Effector memory CD8-positive, alpha-beta T cell (primary cell): ENCODE results near the gene RAB15.

Experiments used
- ATAC-seq: fragments of 150-1000 bp; cut with Tn5 transposase; replicated peaks from 2 replicates; pipeline ENCODE4 v1.10.0; 2021; ENCODE audit warnings: mild to moderate bottlenecking, moderate library complexity
- DNase-seq, 3 experiments: peaks; one replicate each; pipeline ENCODE4 v3.0.0; 2021
- H3K27ac Mint-ChIP-seq, 2 donors: one replicate each; pipeline ENCODE4 v1.8.0; 2022; ENCODE audit warnings: mild to moderate bottlenecking in 2 of 2, mixed read lengths in 2 of 2, moderate library complexity in 2 of 2
- H3K27me3 Mint-ChIP-seq, 2 donors: one replicate each; pipeline ENCODE4 v1.8.0; 2022; ENCODE audit warnings: mixed read lengths in 2 of 2
- H3K36me3 Mint-ChIP-seq: one replicate; pipeline ENCODE4 v1.8.0; 2022; ENCODE audit warnings: mild to moderate bottlenecking, moderate library complexity, mixed read lengths; ENCODE audit not compliant: insufficient read depth
- H3K4me1 Mint-ChIP-seq, 2 donors: one replicate each; pipeline ENCODE4 v1.8.0; 2022; ENCODE audit warnings: low read depth in 2 of 2, mixed read lengths in 2 of 2
- H3K4me3 Mint-ChIP-seq, 2 donors: one replicate each; pipeline ENCODE4 v1.8.0; 2022; ENCODE audit warnings: mild to moderate bottlenecking in 2 of 2, mixed read lengths in 2 of 2, moderate library complexity in 2 of 2
- H3K9me3 Mint-ChIP-seq, 2 donors: one replicate each; pipeline ENCODE4 v1.8.0; 2022; ENCODE audit warnings: mixed read lengths in 2 of 2

RAB15 gene

DNA sequence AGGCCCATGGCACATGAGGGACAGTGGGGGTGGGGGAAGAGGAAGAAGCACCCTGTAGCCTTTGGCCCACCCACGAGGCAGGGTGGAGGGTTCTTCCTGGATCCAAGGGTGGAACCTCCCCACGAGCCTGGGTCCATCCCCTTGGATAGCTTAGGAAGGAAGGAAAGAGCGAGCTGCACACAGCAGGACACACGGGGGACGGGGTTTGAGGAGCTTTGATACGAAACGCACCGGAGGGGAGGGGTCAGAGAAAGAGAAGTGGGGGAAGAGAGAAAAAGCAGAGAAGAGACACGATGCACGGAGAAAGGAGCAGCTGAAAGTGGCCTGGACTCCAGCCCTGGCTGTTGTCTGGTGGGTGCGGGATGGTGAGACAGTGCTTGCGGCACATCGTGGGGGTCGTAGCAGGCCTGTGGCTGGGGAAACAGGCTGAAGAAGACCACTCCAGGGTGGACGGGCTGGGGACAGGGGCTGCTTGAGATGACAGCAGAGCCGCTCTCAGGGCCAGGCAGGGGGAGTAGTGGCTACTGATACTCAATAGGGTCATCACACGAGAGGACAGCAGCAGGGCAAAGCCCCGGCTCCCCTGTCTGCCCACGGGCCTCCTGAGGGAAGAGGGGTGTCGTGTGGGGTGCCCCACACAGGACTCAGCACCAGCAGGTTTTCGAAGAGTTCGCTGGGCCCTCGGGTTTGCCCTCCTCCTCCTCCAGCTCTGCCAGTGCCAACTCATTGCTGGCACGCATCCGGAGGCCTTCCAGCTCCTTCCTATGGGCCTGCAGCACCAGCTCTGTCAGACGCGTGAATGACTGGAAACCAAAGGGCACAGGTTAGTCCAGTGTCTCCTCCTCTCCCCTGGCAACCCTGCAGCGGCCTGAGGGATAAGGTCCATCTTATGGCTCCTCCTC, 24.2 kb downstream of the RAB15 start:
- Mint-ChIP-seq H3K4me1 (peaks cover 0 to 17% of the 10 kb centered on the region in 2 donors), H3K9me3 (no peaks in the 10 kb centered on the region), H3K36me3 (peaks cover 3% of the 10 kb centered on the region), H3K27ac (peak overlapping the region in 1 of 2 donors; percentile 37), H3K4me3 (no peak overlapping the region), H3K27me3 (no peaks in the 10 kb centered on the region)
- no peak for ATAC-seq
- DNase-seq = no peak

GRCh38 chr14:64946310-64947045, 25.7 kb downstream of the RAB15 start:
- Mint-ChIP-seq H3K27me3 (no peaks in the 10 kb centered on the region), H3K4me1 (peaks cover 0 to 14% of the 10 kb centered on the region in 2 donors), H3K4me3 (no peak overlapping the region), H3K36me3 (peaks cover 5% of the 10 kb centered on the region), H3K9me3 (no peaks in the 10 kb centered on the region), H3K27ac (no peak overlapping the region)
- DNase-seq (no peak), ATAC-seq (no peak)

- DNase-seq = no peak
- Mint-ChIP-seq H3K4me3 (no peak overlapping the region), H3K9me3 (no peaks in the 10 kb centered on the region), H3K27me3 (no peaks in the 10 kb centered on the region), H3K36me3 (peaks cover 7% of the 10 kb centered on the region), H3K27ac (no peak overlapping the region), H3K4me1 (peaks cover 4 to 14% of the 10 kb centered on the region in 2 donors)
- no peak for ATAC-seq
Measured at GRCh38 chr14:64945431-64946178, 26.5 kb downstream of the RAB15 start.

DNA sequence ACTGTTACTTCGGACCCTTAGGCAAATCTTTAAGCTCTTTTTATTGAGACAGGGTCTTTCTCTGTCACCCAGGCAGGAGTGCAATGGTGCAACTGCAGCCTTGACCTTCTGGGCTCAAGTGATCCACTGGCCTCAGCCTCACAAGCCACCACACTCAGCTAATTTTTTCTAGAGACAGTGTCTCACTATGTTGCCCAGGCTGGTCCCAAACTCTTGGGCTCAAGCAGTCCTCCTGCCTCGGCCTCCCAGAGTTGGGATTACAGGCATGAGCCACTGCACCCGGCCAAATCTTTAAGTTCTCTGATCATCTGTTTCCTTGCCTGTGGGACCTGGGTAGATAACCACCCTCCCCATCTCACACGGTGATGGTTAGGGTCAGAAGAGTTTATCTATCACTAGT, 27.3 kb downstream of the RAB15 start:
- peak overlapping the region in 1 of 2 donors; percentile 23 for H3K27ac Mint-ChIP-seq
- DNase-seq = no peak
- peaks cover 10% of the 10 kb centered on the region for H3K36me3 Mint-ChIP-seq
- no peaks in the 10 kb centered on the region for H3K27me3 Mint-ChIP-seq
- peaks cover 9 to 17% of the 10 kb centered on the region in 2 donors for H3K4me1 Mint-ChIP-seq
- H3K4me3 Mint-ChIP-seq = no peak overlapping the region
- no peak for ATAC-seq
- H3K9me3 Mint-ChIP-seq = no peaks in the 10 kb centered on the region

DNA sequence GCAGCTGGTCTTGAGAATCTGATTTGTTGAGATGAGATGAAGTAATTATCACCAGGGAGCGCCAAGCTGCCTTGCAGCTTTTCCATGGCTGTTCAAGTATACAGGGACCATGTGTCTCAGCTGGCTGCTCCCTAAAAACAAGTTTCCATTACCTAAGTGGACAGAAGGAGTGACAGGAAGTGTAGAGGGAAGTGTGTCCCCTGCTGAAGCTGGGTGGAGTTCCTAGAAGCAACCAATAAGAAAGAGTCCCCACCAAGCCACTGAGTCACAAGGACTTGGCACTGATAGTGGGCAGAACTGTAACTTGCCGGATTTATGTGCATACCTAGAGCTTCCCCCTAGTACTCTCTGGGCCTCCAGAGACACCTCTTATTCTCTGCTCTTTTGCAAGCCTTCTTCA, 28.1 kb downstream of the RAB15 start:
- Mint-ChIP-seq H3K4me3 (no peak overlapping the region), H3K27me3 (no peaks in the 10 kb centered on the region), H3K36me3 (peaks cover 11% of the 10 kb centered on the region), H3K4me1 (peaks cover 10 to 18% of the 10 kb centered on the region in 2 donors), H3K27ac (peak overlapping the region; percentile 23 to 76), H3K9me3 (no peaks in the 10 kb centered on the region)
- ATAC-seq (no peak), DNase-seq (no peak)

GRCh38 chr14:64943556-64943955, 28.6 kb downstream of the RAB15 start:
- H3K4me1 Mint-ChIP-seq = peaks cover 14 to 22% of the 10 kb centered on the region in 2 donors
- H3K27ac Mint-ChIP-seq = peak overlapping the region; percentile 76 to 81
- H3K4me3 Mint-ChIP-seq = no peak overlapping the region
- no peaks in the 10 kb centered on the region for H3K9me3 Mint-ChIP-seq
- no peak for DNase-seq
- H3K36me3 Mint-ChIP-seq = peaks cover 15% of the 10 kb centered on the region
- no peak for ATAC-seq
- no peaks in the 10 kb centered on the region for H3K27me3 Mint-ChIP-seq

DNA sequence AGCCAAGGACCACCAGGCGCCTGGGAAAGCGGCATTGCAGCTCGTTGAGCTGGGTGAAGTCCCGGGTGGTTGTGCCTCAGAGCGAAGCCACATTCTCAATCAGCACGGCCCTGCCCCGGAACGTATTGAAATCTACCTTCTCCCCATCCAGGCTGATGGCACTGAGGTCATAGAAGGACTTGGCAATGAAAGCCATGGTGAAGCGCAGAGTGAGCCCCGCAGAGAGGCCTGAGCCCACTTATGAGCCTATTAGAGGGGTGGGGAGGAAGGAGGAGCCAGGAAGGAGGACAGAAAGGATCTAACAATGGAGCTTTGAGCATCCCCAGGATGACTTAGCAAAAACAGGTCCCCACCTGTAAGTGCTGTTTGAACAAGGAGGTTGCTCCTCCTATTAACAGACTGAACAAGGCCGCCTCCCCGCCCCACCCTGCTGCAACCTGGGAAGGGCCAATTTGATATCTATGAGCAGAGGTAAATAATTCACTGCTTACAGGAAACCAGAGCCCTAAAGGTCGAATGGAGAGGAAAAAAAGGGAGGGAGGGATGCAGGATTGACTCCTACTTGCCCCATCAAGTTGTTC, 29.5 kb downstream of the RAB15 start, which contains the start of gene GPX2:
Gene GPX2 (minus strand): TSS at position 215 of the 581 bp plus-strand sequence. CDS start 19 bp downstream, at position 196.
- Mint-ChIP-seq H3K27me3 (no peaks in the 10 kb centered on the region), H3K9me3 (no peaks in the 10 kb centered on the region), H3K4me3 (no peak within 1 kb of the TSS), H3K36me3 (peaks cover 15% of the 10 kb centered on the region), H3K4me1 (peaks cover 15 to 22% of the 10 kb centered on the region in 2 donors), H3K27ac (peak within 1 kb of the TSS; percentile 76 to 89)
- ATAC-seq (no peak), DNase-seq (no peak)

DNA sequence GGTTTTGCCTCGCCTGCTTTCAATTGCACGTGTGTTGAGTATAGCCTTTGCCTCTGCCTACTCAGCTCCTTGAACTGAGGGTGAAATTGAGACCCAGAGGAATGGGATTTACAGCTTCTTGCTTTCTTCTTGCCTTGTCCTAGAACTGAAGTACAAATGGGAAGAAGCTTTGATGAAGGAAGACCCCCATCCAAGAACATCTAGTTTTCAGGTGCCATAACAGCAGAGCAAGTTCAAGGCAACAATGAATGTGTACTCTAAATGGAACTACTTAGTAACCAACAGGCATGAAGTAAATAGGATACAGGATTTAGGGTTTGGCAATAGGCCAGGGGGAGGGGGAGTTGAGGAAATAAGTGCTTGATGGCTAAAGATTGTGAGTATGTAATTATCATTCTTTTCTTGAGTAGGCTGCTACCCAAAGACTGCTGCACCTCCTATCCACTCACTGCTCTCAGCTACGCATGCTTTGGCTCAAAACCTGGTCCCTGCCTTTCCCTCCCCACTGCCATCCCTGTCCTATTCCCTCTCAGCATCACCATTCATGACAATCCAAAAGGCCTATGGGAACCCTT, 31.7 kb downstream of the RAB15 start:
- no peak overlapping the region for H3K4me3 Mint-ChIP-seq
- peaks cover 15 to 35% of the 10 kb centered on the region in 2 donors for H3K4me1 Mint-ChIP-seq
- DNase-seq = no peak
- H3K27me3 Mint-ChIP-seq = no peaks in the 10 kb centered on the region
- no peak for ATAC-seq
- H3K27ac Mint-ChIP-seq = peak overlapping the region; percentile 83 to 89
- no peaks in the 10 kb centered on the region for H3K9me3 Mint-ChIP-seq
- peaks cover 22% of the 10 kb centered on the region for H3K36me3 Mint-ChIP-seq

DNA sequence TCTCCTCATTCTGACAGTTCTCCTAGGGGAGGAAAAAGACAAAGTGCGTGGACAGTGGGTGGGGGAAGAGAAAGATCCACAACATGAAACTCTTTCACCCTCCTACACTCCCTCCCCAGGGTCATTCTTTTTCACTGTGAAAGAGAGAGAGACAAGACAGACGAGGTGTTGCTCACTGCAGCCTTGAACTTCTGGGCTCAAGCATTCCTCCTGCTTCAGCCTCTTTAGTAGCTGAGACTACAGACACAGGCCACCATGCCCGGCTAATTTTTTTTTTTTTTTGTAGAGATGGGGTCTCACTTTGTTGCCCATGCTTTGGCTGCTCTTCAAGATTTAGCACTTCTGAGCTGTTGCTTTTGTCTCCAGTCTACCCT, 32.3 kb downstream of the RAB15 start:
- H3K27ac Mint-ChIP-seq = peak overlapping the region; percentile 83 to 89
- H3K4me1 Mint-ChIP-seq = peaks cover 14 to 39% of the 10 kb centered on the region in 2 donors
- H3K27me3 Mint-ChIP-seq = no peaks in the 10 kb centered on the region
- H3K9me3 Mint-ChIP-seq = no peaks in the 10 kb centered on the region
- H3K4me3 Mint-ChIP-seq = no peak overlapping the region
- H3K36me3 Mint-ChIP-seq = peaks cover 26% of the 10 kb centered on the region
- DNase-seq (no peak), ATAC-seq (no peak)

- DNase-seq (no peak), ATAC-seq (no peak)
- H3K27me3 Mint-ChIP-seq = no peaks in the 10 kb centered on the region
- no peaks in the 10 kb centered on the region for H3K9me3 Mint-ChIP-seq
- H3K27ac Mint-ChIP-seq = peak overlapping the region; percentile 25 to 83
- peaks cover 33% of the 10 kb centered on the region for H3K36me3 Mint-ChIP-seq
- H3K4me1 Mint-ChIP-seq = peaks cover 16 to 44% of the 10 kb centered on the region in 2 donors
- H3K4me3 Mint-ChIP-seq = no peak overlapping the region
Measured at GRCh38 chr14:64938972-64939816, 32.9 kb downstream of the RAB15 start.

GRCh38 chr14:64937821-64938193, 34.3 kb downstream of the RAB15 start:
- no peaks in the 10 kb centered on the region for H3K27me3 Mint-ChIP-seq
- peaks cover 39% of the 10 kb centered on the region for H3K36me3 Mint-ChIP-seq
- peak overlapping the region; percentile 25 to 82 for H3K27ac Mint-ChIP-seq
- DNase-seq (no peak), ATAC-seq (no peak)
- peaks cover 15 to 45% of the 10 kb centered on the region in 2 donors for H3K4me1 Mint-ChIP-seq
- H3K9me3 Mint-ChIP-seq = no peaks in the 10 kb centered on the region
- no peak overlapping the region for H3K4me3 Mint-ChIP-seq

DNA sequence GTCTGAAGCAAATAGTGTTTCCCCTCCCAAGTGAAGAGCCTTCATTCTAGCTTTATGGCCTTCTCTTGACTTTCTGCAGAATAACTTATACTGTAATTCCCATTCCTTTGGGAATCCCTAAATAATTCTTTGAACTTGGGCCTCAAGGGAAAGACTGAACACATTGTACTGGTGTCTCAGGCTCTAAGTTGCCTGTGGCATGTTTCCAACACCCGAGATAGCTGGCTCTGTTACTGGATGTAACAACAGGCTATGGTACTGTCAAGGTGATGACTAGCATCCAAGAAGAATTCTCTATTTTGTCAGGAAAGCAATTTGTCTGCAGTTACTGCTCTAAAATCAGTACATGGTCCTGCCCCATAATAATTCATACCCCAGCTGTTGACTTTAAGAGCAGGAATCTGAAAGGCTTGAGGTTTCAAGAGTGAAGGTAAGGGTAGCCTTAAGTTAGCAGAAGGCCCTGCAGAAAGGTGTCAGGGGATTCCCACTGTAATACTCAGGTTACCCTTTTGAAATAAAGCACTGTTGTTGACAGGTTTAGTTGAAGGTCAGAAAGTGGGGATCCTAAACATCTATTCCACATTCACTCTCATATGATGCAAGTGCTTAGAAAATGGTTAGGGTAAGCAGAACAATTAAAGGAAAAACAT, 34.8 kb downstream of the RAB15 start:
- Mint-ChIP-seq H3K9me3 (no peaks in the 10 kb centered on the region), H3K4me1 (peaks cover 15 to 45% of the 10 kb centered on the region in 2 donors), H3K27me3 (no peaks in the 10 kb centered on the region), H3K27ac (peak overlapping the region; percentile 25 to 82), H3K4me3 (no peak overlapping the region), H3K36me3 (peaks cover 42% of the 10 kb centered on the region)
- DNase-seq (no peak), ATAC-seq (no peak)
